HG03354 (cell line): Measurements from ENCODE around the gene ORC3.
"Not testable (repeated sequence)": the region's sequence is repeated elsewhere in the genome, so short reads cannot be mapped to it uniquely, and the experiment has no call there.

Source experiments
- ATAC-seq: cut with Tn5 transposase; IDR thresholded peaks from one replicate; pipeline ENCODE4 v1.9.1; 2021; ENCODE audit warnings: mild to moderate bottlenecking; ENCODE audit not compliant: unreplicated experiment, poor library complexity, severe bottlenecking

ORC3 gene

DNA sequence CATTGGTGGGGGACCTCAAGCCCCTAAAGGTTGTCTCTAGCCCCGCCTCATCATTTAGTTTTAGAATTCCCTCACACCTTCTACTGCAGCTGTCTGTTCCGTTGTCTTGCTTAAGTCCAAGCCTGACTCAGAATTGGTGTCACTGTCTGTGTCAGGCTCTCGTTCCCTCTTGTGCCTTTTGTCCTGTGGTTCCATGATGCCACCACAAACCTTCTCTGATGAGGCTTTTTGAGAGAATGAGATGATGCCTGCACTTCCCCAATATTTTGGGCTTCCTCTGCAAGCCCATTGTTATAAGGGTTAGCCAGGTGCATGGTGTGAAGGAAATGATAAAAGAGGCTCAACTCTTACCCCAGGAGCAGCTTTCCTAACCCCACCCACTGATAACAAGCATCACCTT lies 120.2 kb downstream of the ORC3 start:
- no peak for ATAC-seq

DNA sequence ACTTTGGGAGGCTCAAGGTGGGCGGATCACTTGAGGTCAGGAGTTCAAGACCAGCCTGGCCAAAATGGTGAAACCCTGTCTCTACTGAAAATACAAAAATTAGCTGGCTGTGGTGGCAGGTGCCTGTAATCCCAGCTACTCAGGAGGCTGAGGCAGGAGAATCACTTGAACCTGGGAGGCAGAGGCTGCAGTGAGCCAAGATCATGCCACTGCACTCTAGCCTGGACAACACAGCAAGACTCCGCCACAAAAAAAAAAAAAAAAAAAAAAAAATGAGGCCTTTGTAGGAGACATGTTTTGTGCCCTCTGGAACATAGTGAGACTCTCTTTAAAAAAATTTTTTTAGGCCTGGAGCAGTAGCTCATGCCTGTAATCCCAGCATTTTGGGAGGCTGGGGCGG lies 122.8 kb downstream of the ORC3 start:
- ATAC-seq: not testable (repeated sequence)

DNA sequence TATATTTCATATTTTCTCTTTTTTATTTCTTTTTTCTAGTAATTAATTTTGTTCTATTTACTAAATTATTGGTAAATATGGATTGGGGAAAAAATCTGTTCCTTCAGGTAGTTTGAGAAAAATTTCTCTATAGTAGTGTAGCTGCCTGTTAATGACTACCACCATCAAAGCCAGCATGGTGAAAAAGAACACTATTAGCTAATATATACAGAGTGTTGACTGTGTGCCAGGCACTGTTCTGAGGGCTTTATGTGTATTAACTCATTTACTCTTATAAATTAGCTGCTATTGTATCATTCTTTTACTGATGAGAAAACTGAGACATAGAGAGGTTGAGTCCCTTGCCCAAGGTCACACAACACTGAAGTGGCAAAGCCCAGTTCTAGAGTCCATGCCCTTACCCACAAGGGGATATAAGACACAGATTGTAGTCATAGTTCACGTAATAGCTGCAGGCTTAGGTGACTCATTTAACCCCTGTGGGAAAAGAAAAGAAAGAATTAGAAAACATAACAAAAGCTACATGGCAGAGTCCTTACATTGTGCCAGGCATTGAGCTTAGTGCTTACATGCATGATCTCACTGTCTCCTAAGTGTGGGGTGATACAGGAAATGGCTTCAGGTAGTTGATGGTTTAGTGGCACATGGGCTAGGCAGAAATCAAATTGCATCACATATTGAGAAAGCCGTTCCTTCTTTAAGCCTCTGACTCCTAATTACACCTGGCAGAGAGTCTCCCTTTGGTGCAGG lies 124.3 kb downstream of the ORC3 start:
- ATAC-seq: no peak
